Ishikawa (cell line): ENCODE measurements around the gene MAP3K13.

Experiments used
- EP300 ChIP-seq: IDR thresholded peaks from 2 replicates; pipeline ENCODE4 v1.6.1; 2012; ENCODE audit warnings: borderline replicate concordance
- REST ChIP-seq: IDR thresholded peaks from 2 replicates; pipeline ENCODE4 v1.6.1; 2012; ENCODE audit warnings: low read depth, mild to moderate bottlenecking

GRCh38 chr3:185401319-185401955 is 38.5 kb downstream of the MAP3K13 start:
- no peak for TF ChIP-seq EP300
- no peak for TF ChIP-seq REST
